ENCODE measurements around the gene APELA.

GRCh38 chr4:164871673-164872072 lies 5.3 kb upstream of the APELA start:
- no peak for TF ChIP-seq CTCF (conservative IDR thresholded peaks at IDR 0.05 in 1 of 2, IDR thresholded peaks at IDR 0.05 in 1 of 2; ENCODE audit: extremely low read depth in 1 of 2, insufficient read depth in 1 of 2, low read depth in 1 of 2, low read length in 2 of 2)
- TF ChIP-seq EZH2 (IDR thresholded peaks at IDR 0.05; ENCODE audit: borderline replicate concordance, low read length) = no peak

All from mammary epithelial cell (primary cell).